ENCODE measurements around the gene RFTN1.
A peak's percentile ranks its signal among the peaks of the same experiment; 100 is the strongest.

RFTN1 gene

GRCh38 chr3:16349986-16350596 is 163.4 kb downstream of the RFTN1 start:
- peak; percentile 91 for DNase-seq (ENCODE audit: low read depth)
- H3K4me3 ChIP-seq (ENCODE audit: low read length) = no peak overlapping the region
- TF ChIP-seq CTCF (conservative IDR thresholded peaks at IDR 0.05; ENCODE audit: low read length) = no peak

DNA sequence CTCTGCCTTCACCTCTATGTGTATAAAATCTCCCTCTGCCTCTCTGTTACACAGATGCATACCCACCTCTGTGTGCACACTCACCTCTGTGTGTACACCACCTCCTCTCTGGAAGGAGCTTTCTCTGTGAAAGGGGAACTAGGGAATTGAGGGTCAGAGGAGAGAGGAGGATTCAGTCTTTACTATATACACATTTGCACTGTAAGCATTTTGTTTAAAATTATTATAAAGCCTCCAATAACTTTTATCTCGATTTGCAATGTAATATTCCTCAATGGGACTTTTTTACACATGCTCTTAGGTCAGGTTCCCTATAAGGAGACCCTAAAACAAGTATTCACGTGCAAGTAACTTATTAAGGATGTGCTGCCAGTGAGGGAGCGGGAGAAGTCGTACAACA is 166.0 kb downstream of the RFTN1 start:
- DNase-seq (ENCODE audit: low read depth) = no peak
- no peak overlapping the region for H3K4me3 ChIP-seq (ENCODE audit: low read length)
- no peak for TF ChIP-seq CTCF (conservative IDR thresholded peaks at IDR 0.05; ENCODE audit: low read length)

GRCh38 chr3:16346413-16347081 is 167.0 kb downstream of the RFTN1 start:
- no peak for DNase-seq (ENCODE audit: low read depth)
- no peak for TF ChIP-seq CTCF (conservative IDR thresholded peaks at IDR 0.05; ENCODE audit: low read length)
- H3K4me3 ChIP-seq (ENCODE audit: low read length) = no peak overlapping the region

DNA sequence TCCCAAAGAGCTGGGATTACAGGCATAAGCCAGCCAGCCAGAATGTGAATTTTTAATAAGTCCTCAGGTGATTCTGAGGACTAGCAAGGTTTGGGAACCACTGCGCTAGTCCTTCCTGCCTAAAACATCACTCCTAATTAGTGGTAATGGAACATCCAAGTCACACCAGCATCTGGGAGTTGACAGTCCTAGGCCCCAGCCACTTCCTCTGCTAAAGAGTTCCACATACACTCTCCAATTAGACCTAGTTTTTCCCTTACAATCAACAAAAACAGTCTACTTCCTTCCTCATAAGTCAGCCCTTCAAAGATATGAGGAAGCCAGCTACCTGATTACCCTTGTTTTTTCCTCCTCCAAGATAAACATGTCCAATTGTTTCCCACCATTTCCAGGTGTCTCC is 170.4 kb downstream of the RFTN1 start:
- no peak for TF ChIP-seq CTCF (conservative IDR thresholded peaks at IDR 0.05; ENCODE audit: low read length)

DNA sequence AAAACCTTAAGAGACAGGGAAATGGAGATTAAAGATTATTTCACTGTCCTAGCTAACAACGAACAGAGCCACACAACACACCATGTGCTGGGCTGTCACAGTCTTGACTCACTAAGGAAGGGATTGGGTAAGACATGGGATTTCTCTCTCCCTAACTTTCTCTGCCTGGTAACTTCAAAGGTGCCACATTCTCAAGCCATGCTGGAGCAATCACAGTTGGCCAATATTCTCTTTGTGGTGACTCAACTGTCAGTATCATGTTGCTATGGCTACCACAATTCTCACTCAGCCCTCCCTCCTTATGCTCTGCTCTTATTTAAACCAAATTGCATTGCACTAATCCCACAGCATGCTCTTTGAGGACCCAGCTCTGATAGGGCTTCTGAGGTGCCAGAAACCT is 174.5 kb downstream of the RFTN1 start:
- DNase-seq (ENCODE audit: low read depth) = peak; percentile 99
- H3K4me3 ChIP-seq (ENCODE audit: low read length) = no peak overlapping the region
- no peak for TF ChIP-seq CTCF (conservative IDR thresholded peaks at IDR 0.05; ENCODE audit: low read length)

More for the DNA sequence above, 170.4 kb downstream of the RFTN1 start:
- H3K4me3 ChIP-seq (ENCODE audit: low read length) = no peak overlapping the region
- DNase-seq (ENCODE audit: low read depth) = no peak

DNA sequence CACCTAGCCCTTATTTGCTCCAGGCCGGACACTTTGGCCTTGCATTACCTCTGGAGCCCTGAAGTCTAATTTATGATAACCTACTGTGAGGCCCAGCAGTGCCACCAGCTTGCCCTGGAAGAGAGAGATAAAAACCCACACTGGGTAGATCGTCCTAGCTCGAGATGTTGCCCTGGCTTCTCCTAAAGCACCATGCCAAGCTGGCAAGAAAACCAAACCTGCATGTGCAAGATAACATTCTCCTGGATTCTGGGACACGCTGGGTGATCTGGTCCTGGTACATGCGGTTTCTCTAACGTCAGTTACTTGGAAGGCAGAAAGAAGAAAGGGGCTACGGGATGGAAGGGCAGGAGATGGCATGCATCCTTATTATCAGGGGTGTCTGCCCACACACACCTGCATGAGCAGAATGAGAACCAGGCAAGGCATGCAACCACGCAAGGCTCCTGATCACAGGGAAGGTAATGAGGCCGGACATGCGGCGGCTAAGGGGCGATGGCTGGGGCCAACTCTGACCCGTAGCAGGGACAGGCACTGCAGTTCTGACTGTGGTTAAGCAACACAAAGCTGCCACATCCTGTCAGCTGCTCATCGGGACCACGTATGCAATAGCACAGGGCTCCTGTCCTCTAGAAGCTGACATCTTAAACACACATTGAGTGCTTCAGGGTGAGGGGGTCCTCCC is 175.5 kb downstream of the RFTN1 start:
- no peak overlapping the region for H3K4me3 ChIP-seq (ENCODE audit: low read length)
- peak; percentile 61 for DNase-seq (ENCODE audit: low read depth)

More for the DNA sequence above, 175.5 kb downstream of the RFTN1 start:
- TF ChIP-seq CTCF (conservative IDR thresholded peaks at IDR 0.05; ENCODE audit: low read length) = no peak

Measured in AG10803 (cell line).